Measurements from ENCODE around the gene MUC13.

DNA sequence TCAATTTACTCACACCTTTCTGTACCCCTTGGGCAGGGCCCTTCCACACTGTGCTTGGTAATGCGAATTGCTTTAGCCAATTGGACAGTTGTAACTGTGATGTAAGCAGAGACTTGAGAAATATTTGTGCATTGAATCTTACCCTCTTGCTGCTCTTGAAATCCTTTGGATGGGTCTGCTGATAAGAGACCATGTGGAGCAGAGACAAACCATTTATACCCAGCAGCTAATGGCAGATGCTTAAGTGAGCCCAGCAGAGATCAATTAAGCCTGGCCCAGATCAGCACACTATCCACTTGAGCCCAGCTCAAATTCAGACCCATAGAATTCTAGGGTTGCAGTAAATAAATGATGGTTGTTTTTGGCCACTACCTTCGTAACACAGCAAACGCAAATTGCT, 19.3 kb downstream of the MUC13 start:
- TF ChIP-seq POLR2AphosphoS5 (IDR thresholded peaks at IDR 0.05) (no peak), POLR2A (IDR thresholded peaks at IDR 0.05) (no peak), EP300 (IDR thresholded peaks at IDR 0.05) (no peak)
- TF ChIP-seq, protein P1, sequence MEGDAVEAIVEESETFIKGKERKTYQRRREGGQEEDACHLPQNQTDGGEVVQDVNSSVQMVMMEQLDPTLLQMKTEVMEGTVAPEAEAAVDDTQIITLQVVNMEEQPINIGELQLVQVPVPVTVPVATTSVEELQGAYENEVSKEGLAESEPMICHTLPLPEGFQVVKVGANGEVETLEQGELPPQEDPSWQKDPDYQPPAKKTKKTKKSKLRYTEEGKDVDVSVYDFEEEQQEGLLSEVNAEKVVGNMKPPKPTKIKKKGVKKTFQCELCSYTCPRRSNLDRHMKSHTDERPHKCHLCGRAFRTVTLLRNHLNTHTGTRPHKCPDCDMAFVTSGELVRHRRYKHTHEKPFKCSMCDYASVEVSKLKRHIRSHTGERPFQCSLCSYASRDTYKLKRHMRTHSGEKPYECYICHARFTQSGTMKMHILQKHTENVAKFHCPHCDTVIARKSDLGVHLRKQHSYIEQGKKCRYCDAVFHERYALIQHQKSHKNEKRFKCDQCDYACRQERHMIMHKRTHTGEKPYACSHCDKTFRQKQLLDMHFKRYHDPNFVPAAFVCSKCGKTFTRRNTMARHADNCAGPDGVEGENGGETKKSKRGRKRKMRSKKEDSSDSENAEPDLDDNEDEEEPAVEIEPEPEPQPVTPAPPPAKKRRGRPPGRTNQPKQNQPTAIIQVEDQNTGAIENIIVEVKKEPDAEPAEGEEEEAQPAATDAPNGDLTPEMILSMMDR (IDR thresholded peaks at IDR 0.05), result no peak
